DOHH2 (cell line): ENCODE measurements around the gene SCD5.

Experiments used
- H3F3A ChIP-seq: fragments of 200-600 bp; sonication (generic), shearing (Covaris generic); 2 replicates; pipeline ENCODE4 v1.6.0; 2016; ENCODE audit warnings: antibody characterized with exemption, mild to moderate bottlenecking; ENCODE audit not compliant: control insufficient read depth, insufficient read depth
- H3K27ac ChIP-seq: fragments of 200-600 bp; sonication (generic); 2 replicates; pipeline ENCODE4 v1.5.1; 2014; ENCODE audit warnings: low read depth, mild to moderate bottlenecking, low read length, moderate library complexity
- H3K27me3 ChIP-seq: fragments of 200-600 bp; sonication (generic); 2 replicates; pipeline ENCODE4 v1.6.1; 2014; ENCODE audit warnings: mild to moderate bottlenecking, low read length, mixed read lengths; ENCODE audit not compliant: control insufficient read depth
- H3K36me3 ChIP-seq: fragments of 200-600 bp; sonication (generic); 2 replicates; pipeline ENCODE4 v1.6.1; 2014; ENCODE audit warnings: mild to moderate bottlenecking, low read length, moderate library complexity, mixed read lengths; ENCODE audit not compliant: control insufficient read depth
- H3K4me1 ChIP-seq: fragments of 200-600 bp; sonication (generic); 2 replicates; pipeline ENCODE4 v1.6.1; 2014; ENCODE audit warnings: mild to moderate bottlenecking, low read length, mixed read lengths; ENCODE audit not compliant: control insufficient read depth
- H3K4me2 ChIP-seq: fragments of 200-600 bp; sonication (generic); 2 replicates; pipeline ENCODE4 v1.6.0; 2014; ENCODE audit warnings: mild to moderate bottlenecking, low read length, moderate library complexity
- H3K4me3 ChIP-seq: fragments of 200-600 bp; sonication (generic); 2 replicates; pipeline ENCODE4 v1.5.1; 2014; ENCODE audit warnings: mild to moderate bottlenecking, low read length, mixed read lengths
- H3K79me2 ChIP-seq: fragments of 200-600 bp; sonication (generic); 2 replicates; pipeline ENCODE4 v1.6.1; 2014; ENCODE audit warnings: mild to moderate bottlenecking, low read length, mixed read lengths; ENCODE audit not compliant: control insufficient read depth
- H3K9me2 ChIP-seq: fragments of 200-600 bp; sonication (generic); replicated peaks from 2 replicates; pipeline ENCODE4 v1.6.1; 2014; ENCODE audit warnings: mild to moderate bottlenecking, low read length, mixed read lengths; ENCODE audit not compliant: control insufficient read depth
- H3K9me3 ChIP-seq: fragments of 200-600 bp; sonication (generic); 2 replicates; pipeline ENCODE4 v1.6.1; 2014; ENCODE audit warnings: antibody characterized with exemption, low read length, mixed read lengths; ENCODE audit not compliant: control insufficient read depth, insufficient read depth
- H4K20me1 ChIP-seq: fragments of 200-600 bp; sonication (generic); 2 replicates; pipeline ENCODE4 v1.6.0; 2014; ENCODE audit warnings: low read depth, mild to moderate bottlenecking, antibody characterized with exemption, low read length, moderate library complexity; ENCODE audit not compliant: control insufficient read depth, insufficient read depth
- EZH2phosphoT487 ChIP-seq: fragments of 200-600 bp; sonication (generic); IDR thresholded peaks from 2 replicates; pipeline ENCODE4 v1.6.1; 2017; ENCODE audit warnings: borderline replicate concordance, mild to moderate bottlenecking, antibody characterized with exemption, low read length, moderate library complexity, mixed read lengths
- TF ChIP-seq, protein P1 (sequence below): fragments of 200-600 bp; sonication (generic); IDR thresholded peaks from one replicate; pipeline ENCODE4 v1.5.1; 2014; ENCODE audit warnings: antibody characterized with exemption, mild to moderate bottlenecking, low read depth, low read length; ENCODE audit not compliant: poor library complexity, severe bottlenecking

Gene SCD5

DNA sequence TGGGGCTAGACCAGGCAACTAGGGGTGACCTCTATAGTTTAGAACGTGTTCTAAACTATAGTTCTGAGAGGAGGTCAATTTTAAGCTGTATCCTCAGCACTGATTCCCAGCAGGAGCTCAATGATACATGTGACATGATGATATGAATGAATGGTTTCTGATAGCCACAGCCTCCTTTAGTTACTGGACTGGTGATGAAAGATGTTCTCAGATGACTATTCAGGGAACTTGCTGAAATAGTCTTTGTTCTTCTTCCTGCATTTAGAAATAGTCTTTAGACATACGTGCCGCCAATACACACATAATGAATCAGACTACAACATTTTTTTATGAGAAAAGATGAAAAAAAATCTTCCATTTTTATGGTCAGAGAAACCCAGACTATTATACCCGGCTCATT lies 120.5 kb downstream of the SCD5 start:
- no peak overlapping the region for H3K4me2 ChIP-seq
- no peak for TF ChIP-seq EZH2phosphoT487
- TF ChIP-seq, protein P1, sequence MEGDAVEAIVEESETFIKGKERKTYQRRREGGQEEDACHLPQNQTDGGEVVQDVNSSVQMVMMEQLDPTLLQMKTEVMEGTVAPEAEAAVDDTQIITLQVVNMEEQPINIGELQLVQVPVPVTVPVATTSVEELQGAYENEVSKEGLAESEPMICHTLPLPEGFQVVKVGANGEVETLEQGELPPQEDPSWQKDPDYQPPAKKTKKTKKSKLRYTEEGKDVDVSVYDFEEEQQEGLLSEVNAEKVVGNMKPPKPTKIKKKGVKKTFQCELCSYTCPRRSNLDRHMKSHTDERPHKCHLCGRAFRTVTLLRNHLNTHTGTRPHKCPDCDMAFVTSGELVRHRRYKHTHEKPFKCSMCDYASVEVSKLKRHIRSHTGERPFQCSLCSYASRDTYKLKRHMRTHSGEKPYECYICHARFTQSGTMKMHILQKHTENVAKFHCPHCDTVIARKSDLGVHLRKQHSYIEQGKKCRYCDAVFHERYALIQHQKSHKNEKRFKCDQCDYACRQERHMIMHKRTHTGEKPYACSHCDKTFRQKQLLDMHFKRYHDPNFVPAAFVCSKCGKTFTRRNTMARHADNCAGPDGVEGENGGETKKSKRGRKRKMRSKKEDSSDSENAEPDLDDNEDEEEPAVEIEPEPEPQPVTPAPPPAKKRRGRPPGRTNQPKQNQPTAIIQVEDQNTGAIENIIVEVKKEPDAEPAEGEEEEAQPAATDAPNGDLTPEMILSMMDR, result no peak
- H3K27me3 ChIP-seq, result no peaks in the 10 kb centered on the region
- H3K36me3 ChIP-seq, result no peaks in the 10 kb centered on the region
- no peaks in the 10 kb centered on the region for H4K20me1 ChIP-seq
- H3K27ac ChIP-seq, result no peak overlapping the region
- no peaks in the 10 kb centered on the region for H3K9me3 ChIP-seq
- no peak overlapping the region for H3K4me3 ChIP-seq
- H3K4me1 ChIP-seq, result no peaks in the 10 kb centered on the region
- no peaks in the 10 kb centered on the region for H3K79me2 ChIP-seq
- H3F3A ChIP-seq, result no peaks in the 10 kb centered on the region
- no peaks in the 10 kb centered on the region for H3K9me2 ChIP-seq

DNA sequence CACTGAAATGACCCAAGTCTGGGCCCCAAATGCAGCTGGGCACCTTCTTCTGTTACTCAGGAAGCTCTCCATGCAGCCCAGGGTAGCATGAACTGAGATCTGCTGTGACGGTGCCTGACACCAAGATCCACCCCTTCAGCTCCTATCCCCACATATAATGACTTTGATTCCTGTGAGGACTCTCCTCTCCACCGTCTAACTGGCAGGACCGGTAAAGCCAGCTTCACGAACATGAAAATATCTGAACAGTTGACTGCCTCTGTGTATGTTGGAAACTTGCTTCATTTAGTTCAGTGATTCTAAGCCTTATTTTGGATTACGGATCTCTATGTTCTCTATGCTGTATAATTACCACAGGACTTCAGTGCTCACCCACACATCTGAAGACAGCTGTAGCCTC lies 121.3 kb downstream of the SCD5 start:
- no peaks in the 10 kb centered on the region for H3K9me3 ChIP-seq
- no peak overlapping the region for H3K4me2 ChIP-seq
- H3K79me2 ChIP-seq, result no peaks in the 10 kb centered on the region
- no peaks in the 10 kb centered on the region for H3F3A ChIP-seq
- no peaks in the 10 kb centered on the region for H3K9me2 ChIP-seq
- no peak overlapping the region for H3K4me3 ChIP-seq
- H3K36me3 ChIP-seq, result no peaks in the 10 kb centered on the region
- H3K27me3 ChIP-seq, result no peaks in the 10 kb centered on the region
- H4K20me1 ChIP-seq, result no peaks in the 10 kb centered on the region
- TF ChIP-seq EZH2phosphoT487, result no peak
- TF ChIP-seq, protein P1, result no peak
- H3K4me1 ChIP-seq, result no peaks in the 10 kb centered on the region
- no peak overlapping the region for H3K27ac ChIP-seq

DNA sequence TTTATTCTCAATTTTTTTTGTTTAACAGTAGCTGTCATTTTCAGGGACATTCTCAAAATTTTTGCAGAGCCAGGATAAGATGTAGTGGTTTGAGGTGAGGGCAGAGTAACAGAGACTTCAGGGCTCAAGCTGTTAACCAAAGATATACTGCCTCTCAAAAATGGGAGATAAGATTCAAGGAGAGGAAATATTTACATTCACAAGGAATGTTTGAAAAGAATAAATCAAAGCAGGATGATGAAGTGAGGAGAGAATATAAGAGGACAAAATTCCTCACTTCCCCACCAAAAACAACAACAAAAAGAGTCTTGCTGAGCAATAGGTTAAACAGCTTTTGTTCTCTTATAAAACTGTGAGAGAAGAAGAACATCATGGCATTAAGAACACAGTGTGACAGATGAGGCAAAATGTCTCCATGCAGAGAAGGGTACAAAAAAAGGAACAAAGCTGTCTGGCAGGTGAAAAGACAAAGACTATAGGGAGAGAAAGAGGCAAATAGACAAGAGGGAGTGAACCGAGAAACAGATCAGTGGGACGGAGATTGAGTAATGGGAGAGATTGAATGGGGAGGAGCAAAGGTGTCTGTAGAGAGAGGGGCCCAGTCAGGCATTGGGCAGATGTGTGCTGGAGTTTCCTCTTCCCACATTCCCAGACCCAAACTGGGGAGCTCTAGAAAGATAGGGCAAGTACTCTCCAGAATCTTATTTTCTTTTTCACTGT lies 130.7 kb downstream of the SCD5 start:
- Histone ChIP-seq H3K36me3 (no peaks in the 10 kb centered on the region), H3K4me1 (peaks cover 3% of the 10 kb centered on the region; the same call in 1 of the 2 replicates), H3K4me3 (no peak overlapping the region), H3K27me3 (no peaks in the 10 kb centered on the region), H3F3A (no peaks in the 10 kb centered on the region), H3K79me2 (no peaks in the 10 kb centered on the region), H3K4me2 (no peak overlapping the region), H4K20me1 (no peaks in the 10 kb centered on the region), H3K9me3 (no peaks in the 10 kb centered on the region), H3K9me2 (no peaks in the 10 kb centered on the region), H3K27ac (no peak overlapping the region)
- TF ChIP-seq EZH2phosphoT487, result no peak
- TF ChIP-seq, protein P1, result no peak
